ENCODE results near the gene OR2F1. TPM values are rescaled to one million over a fixed set of nuclear protein-coding genes. Genes with fewer than 3 reads are reported as not detected.

OR2F1 gene
- total RNA-seq, 1 experiment from 2014 or later, result not detected

GRCh38 chr7:143938379-143939243 is 16.0 kb upstream of the OR2F1 start:
- H3K4me3 ChIP-seq (replicated peaks in 1 of 2; ENCODE audit: low read depth in 1 of 2, low read length in 2 of 2), result no peak overlapping the region
- H3K36me3 ChIP-seq (ENCODE audit: control insufficient read depth in 1 of 2, insufficient read depth in 2 of 2, low read length in 2 of 2), result no peaks in the 10 kb centered on the region
- H3K4me2 ChIP-seq (ENCODE audit: low read length), result no peak overlapping the region
- CTCF ChIA-PET, result no interaction called here
- RAD21 ChIA-PET (ENCODE audit: low non-redundant PET in 1 of 2, low total read pairs in 2 of 2, uncharacterized antibody in 2 of 2, unreplicated experiment in 2 of 2), result no interaction called here
- POLR2A ChIA-PET, result no interaction called here
- no peaks in the 10 kb centered on the region for H3K79me2 ChIP-seq (ENCODE audit: insufficient read depth, low read length)
- H3K9me3 ChIP-seq (ENCODE audit: control insufficient read depth in 1 of 2, insufficient read depth in 1 of 2, low read depth in 1 of 2, low read length in 2 of 2), result no peaks in the 10 kb centered on the region
- no peak overlapping the region for H3K9ac ChIP-seq (ENCODE audit: low read length)
- no TSS peak for BruUV-seq (replicated peaks)
- no peaks in the 10 kb centered on the region for H4K20me1 ChIP-seq (ENCODE audit: insufficient read depth)
- H2AFZ ChIP-seq (ENCODE audit: low read depth, low read length, poor library complexity, severe bottlenecking), result no peak overlapping the region
- no peak for TF ChIP-seq REST (IDR thresholded peaks at IDR 0.05; ENCODE audit: low read depth)
- TF ChIP-seq EZH2 (IDR thresholded peaks at IDR 0.05), result no peak
- no peak for TF ChIP-seq POLR2AphosphoS5 (IDR thresholded peaks at IDR 0.05; ENCODE audit: low read depth, low read length)
- DNase-seq (ENCODE audit: low read depth, low spot score) (no peak), ATAC-seq (no peak)
- peaks cover 2% of the 10 kb centered on the region; the same call in 1 of the 2 replicates for H3K9me2 ChIP-seq (ENCODE audit: insufficient read depth)
- intact Hi-C loops (cut with micrococcal nuclease), result no loop called here
- H3K4me1 ChIP-seq (ENCODE audit: control insufficient read depth in 1 of 2, insufficient read depth in 2 of 2, low read length in 2 of 2), result no peaks in the 10 kb centered on the region
- H3K27me3 ChIP-seq (ENCODE audit: insufficient read depth, low read length), result no peaks in the 10 kb centered on the region
- no peak overlapping the region for H3K27ac ChIP-seq (ENCODE audit: low read depth, low read length)

- ATAC-seq (no peak), DNase-seq (ENCODE audit: low read depth, low spot score) (no peak)
- no peaks in the 10 kb centered on the region for H3K9me3 ChIP-seq (ENCODE audit: control insufficient read depth in 1 of 2, insufficient read depth in 1 of 2, low read depth in 1 of 2, low read length in 2 of 2)
- no peak overlapping the region for H2AFZ ChIP-seq (ENCODE audit: low read depth, low read length, poor library complexity, severe bottlenecking)
- no peak overlapping the region for H3K4me3 ChIP-seq (replicated peaks in 1 of 2; ENCODE audit: low read depth in 1 of 2, low read length in 2 of 2)
- ChIA-PET RAD21 (ENCODE audit: low non-redundant PET in 1 of 2, low total read pairs in 2 of 2, uncharacterized antibody in 2 of 2, unreplicated experiment in 2 of 2) (no interaction called here), POLR2A (no interaction called here), CTCF (no interaction called here)
- H3K9me2 ChIP-seq (ENCODE audit: insufficient read depth), result no peaks in the 10 kb centered on the region
- no peaks in the 10 kb centered on the region for H4K20me1 ChIP-seq (ENCODE audit: insufficient read depth)
- H3K4me2 ChIP-seq (ENCODE audit: low read length), result no peak overlapping the region
- H3K9ac ChIP-seq (ENCODE audit: low read length), result no peak overlapping the region
- no peak overlapping the region for H3K27ac ChIP-seq (ENCODE audit: low read depth, low read length)
- no TSS peak for BruUV-seq (replicated peaks)
- H3K4me1 ChIP-seq (ENCODE audit: control insufficient read depth in 1 of 2, insufficient read depth in 2 of 2, low read length in 2 of 2), result no peaks in the 10 kb centered on the region
- H3K36me3 ChIP-seq (ENCODE audit: control insufficient read depth in 1 of 2, insufficient read depth in 2 of 2, low read length in 2 of 2), result no peaks in the 10 kb centered on the region
- intact Hi-C loops (cut with micrococcal nuclease), result no loop called here
- no peaks in the 10 kb centered on the region for H3K27me3 ChIP-seq (ENCODE audit: insufficient read depth, low read length)
- H3K79me2 ChIP-seq (ENCODE audit: insufficient read depth, low read length), result no peaks in the 10 kb centered on the region
- TF ChIP-seq FOSL1 (IDR thresholded peaks at IDR 0.05; ENCODE audit: low read depth) (no peak), POLR2AphosphoS5 (IDR thresholded peaks at IDR 0.05; ENCODE audit: low read depth, low read length) (no peak), MAX (IDR thresholded peaks at IDR 0.05) (no peak), YY1 (IDR thresholded peaks at IDR 0.05; ENCODE audit: extremely low read depth, insufficient replicate concordance, low read depth, low read length) (no peak), ZBTB33 (IDR thresholded peaks at IDR 0.05; ENCODE audit: extremely low read depth, insufficient replicate concordance, low read length) (no peak), ZNF274 (IDR thresholded peaks at IDR 0.05; ENCODE audit: low read depth, low read length) (no peak)
Measured at GRCh38 chr7:143945423-143945822, 9.2 kb upstream of the OR2F1 start.
